ENCODE results near the gene SYT17.
"Not testable (repeated sequence)": the region's sequence is repeated elsewhere in the genome, so short reads cannot be mapped to it uniquely, and the experiment has no call there.

Gene SYT17

DNA sequence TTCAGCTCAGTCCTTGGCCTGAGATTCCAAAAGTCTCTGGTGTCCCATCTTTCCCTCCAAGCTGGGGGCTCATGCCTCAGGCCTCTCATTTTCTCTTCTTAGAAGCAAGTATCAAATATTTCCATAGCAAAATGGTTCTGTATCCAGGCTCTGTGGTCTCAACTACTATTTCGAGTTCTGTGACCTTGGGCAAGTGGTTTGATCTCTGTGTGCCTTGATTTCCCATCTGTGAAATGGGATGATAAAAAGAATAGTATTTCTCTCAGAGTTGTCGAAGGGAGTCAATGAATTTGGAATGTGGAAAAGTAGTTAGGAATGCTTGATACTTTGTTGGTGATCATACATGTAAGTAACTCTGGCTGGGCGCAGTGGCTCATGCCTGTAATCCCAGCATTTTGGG, 6.4 kb downstream of the SYT17 start:
- no peak for DNase-seq

DNA sequence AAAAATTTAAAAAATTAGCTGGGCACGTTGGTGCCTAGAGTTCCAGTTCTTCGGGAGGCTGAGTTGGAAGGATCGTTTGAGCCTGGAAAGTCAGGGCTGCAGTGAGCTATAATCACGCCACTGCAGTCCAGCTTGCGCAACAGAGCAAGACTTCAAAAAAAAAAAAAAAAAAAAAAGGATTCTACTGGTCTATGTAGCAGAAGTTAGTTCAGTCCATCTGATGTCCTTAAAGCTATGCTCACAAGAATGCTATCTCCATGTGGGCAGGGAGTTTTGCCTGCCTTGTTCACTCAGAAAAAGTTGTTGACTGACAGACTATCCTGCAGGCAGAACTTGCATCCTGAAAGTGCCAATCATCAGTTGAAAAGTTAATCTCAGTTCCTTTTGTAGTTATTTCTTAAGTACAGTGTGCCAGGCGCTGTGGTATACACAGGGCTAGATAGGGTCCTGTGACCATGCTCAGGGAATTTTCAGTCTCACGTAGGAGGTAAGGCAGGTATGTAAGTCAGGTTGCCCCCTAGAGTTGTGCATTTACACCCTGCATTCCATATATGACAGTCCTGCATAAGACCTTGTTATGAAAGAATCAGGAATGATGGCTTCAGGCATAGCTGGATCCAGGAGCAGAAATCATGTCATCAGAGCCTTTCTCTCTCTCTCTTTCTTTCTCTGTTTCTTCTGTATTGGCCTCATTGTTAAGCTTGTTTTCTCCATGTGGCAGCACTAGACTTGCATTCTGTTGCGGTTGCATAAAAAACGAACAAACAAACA, 7.6 kb downstream of the SYT17 start:
- no peak for DNase-seq

DNA sequence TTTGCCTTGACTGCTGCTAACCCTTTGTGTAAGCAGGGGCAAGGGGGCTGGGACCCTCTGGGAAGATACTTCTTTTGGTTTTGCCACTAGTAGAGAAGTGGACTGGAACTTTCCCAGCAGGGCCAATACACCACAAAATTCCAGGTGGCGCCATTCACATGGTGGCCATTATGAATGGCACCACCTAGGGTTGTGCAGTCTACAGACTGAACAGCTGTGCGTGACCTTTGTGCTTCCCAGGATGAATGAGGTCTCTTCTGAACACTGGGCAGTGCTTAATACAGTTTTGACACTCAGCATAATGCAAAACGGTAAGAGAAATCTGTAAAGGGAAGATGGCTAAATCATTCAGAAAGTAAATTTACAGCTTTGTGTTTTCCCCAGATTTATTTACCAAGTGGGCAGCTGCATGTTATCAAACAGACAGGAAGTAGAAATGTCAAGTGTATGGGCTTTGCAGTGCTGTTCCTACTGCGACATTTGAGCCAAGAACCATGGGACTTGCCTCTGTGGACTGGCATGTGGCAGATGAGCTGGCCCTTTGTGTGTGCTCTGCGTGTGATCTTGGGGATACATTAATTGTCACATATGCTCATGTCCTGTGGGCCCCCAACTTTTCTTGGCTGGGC, 9.2 kb downstream of the SYT17 start:
- DNase-seq, result no peak

DNA sequence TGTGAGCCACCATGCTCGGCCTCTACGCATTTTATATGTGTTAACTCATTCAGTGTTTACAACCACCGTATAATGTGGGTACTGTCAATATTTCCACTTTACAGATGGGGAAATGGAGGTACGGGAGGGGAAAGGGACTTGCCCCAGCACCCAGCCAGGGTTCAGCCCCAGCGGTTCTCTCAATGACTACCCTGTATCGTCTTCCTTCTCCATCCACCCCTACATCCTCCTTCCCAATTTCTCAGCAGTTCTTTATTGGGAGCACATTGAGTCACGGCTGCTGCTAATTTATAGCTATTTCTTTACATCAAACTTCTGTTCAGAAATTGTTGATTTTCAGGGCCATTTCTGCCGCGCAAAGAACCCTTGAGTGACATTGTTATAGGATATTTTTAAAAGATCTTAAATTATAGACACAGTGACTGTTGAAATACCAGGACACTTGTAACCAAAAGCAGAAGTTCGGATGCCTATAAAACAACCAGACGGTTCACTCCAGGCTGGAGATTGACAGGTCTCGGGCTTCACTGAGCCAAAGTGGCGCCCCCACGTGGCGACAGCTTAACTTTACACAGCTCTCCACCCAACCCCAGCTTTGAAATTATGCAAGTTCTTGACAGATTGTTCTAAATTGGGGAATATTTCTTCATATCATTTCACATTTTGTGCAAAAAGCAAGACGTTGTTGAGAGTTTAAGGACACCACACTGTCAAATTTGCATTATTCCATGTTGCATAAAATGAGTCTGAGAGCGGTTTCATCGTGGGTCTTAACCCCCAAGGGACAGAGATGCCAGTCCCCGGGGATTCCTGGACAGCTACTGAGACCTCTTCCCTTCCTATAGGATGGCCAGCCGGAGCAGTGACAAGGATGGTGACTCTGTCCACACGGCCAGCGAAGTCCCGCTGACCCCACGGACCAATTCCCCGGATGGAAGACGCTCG, 11.8 kb downstream of the SYT17 start:
- peak in 4 of 14 donors; percentile 10 to 32 (median 16) for DNase-seq

DNA sequence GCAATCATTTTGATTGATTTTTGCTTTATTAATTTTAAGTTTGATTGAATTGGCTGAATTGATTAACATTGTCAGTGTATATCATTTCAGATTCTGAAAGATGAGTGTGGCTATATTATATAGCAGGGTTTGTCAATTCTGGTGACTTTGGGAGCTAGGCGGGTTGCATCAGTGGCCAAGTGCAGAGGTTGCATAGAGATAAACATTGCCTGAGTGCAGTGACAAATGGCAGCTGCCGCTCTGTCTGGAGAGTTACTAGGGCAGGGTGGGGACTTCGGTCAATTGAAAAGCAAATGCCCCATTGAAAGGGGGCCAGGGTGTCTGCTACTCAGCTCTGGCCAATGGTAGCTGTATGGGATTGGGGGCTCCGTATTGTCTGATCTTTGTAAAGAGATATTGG, 12.7 kb downstream of the SYT17 start:
- DNase-seq, result no peak

DNA sequence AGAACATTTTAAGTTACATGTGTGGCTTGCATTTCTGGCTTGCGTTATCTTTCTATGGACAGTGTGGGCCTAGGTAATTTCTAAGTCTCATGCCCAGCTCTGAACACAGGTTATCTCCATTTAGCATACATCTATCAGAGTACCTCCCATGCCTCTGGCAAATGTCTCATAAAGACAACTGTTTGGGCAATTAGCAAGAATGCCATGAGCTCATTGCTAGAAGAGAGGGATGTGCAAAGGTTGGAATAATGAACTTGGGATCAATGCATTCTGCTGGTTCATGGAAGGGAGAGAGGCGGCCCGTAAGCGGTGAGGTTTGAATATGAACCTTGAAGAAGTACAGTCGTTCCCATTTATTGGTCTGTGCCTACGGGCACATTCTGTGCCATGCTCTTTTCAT, 14.4 kb downstream of the SYT17 start:
- DNase-seq, result no peak

DNA sequence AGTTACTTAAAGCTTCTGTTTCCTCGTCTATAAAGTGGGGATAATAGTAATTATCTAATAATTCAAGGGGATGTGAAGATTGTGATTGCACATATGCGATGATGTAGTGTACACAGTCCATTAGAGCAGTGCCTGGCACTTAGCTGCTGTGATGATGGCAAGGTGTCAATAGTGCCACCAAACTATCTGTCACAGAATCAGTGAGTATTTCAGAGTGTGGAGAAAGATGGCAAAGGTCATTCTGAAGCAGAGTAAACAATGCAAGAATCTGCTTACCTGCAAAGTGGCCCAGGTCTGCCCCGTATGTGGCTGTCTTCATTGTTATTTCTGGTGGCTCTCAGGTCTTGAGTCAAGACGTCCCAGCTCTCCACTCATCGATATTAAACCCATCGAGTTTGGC, 15.1 kb downstream of the SYT17 start:
- no peak for DNase-seq

DNA sequence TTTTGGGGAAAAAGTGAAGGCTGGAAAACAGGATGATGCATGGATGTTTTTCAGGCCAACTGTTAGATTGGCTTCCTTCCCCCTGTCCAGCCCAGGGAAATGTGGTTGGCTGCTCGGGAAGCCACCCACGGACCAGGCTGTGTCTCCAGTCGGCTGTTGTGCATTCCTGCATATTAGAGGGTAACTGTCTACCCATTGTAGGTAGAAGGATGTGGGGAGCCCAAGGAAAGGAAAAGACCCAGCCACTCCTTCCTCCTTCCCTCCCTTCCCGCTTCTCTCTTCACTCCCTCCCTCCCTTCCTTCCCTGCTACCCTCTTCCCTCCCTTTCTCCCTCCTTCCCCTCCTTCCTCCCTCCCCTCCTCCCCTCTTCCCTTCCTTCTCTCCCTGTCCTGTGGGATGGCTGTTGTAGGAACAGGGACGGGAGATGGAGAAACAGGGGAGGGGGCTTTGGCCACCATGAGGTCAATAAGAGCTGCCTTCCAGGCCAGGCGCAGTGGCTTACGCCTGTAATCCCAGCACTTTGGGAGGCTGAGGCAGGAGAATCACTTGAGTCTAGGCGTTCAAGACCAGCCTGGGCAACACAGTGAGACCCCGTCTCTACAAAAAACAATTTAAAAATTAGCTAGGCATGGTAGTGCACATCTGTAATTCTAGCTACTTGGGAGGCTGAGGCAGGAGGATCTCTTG, 16.9 kb downstream of the SYT17 start:
- DNase-seq, result no peak

DNA sequence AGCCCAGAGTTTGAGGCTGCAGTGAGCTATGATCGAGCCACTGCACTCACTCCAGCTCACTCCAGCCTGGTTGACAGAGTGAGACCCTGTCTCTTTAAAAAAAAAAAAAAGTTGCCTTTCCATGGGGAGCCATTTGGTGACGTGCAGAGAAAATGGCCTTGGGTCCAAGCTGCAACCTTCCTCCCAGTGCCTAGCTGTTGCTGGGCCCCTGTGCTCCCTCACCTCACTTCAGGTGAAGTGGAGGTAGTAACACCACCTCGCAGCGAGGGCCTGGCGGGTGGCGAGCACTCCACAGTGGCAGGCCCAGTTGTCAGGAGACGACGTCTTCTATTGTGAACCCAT, 17.4 kb downstream of the SYT17 start:
- no peak for DNase-seq

DNA sequence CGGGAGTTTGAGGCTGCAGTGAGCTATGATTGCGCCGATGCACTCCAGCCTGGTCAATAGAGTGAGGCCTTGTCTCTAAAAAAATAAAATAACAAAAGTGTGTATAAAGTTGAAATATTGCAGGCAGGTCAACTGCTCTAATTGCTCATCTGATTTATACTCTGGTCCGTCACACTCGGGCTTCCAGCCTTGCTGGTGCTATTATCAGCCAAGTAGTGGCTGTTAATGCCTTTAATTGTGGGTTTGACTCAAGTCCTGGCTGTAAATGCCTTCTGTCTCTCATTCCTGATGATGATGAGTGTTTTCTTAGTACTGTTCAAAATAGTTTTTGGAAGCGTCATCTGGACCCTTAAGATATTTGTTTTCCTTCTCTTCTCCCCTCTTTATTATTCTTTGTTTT, 18.4 kb downstream of the SYT17 start:
- DNase-seq, result no peak

DNA sequence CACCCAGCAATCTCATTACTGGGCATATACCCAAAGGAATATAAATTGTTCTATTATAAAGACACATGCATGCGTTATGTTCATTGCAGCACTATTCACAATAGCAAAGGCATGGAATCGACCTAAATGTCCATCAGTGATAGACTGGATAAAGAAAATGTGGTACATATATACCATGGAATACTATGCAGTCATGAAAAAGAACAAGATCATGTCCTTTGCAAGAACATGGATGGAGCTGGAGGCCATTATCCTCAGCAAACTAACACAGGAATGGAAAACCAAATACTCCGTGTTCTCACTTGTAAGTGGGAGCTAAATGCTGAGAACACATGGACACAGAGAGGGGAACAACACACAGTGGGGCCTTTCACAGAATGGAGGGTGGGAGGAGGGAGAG, 19.9 kb downstream of the SYT17 start:
- DNase-seq, result not testable (repeated sequence)

DNA sequence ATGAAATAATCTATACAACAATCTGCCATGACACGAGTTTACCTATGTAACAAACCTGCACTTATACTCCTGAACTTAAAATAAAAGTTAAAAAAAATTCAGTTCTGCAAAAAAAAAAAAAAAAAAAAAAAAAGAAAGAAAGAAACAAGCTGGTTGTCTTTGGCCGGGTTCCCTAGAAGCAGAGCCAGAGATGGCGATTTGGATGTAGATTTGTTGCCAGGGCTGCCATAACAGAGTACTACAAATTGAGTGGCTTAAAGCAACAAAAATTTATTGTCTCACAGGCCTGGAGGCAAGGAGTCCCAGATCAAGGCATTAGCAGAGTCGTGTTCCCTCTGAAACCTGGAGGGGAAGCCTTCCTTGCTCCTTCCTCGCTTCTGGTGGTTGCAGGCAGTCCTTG, 20.4 kb downstream of the SYT17 start:
- peak in 1 of 14 donors; percentile 3 for DNase-seq

DNA sequence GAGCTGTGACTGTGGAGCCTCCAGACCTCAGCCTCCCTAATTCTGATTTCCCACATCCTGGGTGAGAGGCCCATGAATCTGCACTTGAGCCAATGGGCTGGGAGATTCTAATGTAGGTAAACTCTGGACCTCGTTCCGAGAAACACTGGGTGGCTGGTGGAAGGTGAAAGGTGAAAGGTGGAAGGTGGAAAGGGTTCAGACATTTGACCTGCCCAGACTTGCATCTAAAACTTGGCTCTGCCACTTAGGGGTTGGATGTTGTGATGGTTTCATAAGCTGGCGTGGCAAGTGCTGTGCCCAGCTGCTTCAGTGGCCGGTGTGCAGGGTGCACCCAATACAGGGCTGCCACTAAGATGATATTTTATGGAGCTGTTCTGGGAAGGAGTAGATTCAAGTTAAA, 24.8 kb downstream of the SYT17 start:
- no peak for DNase-seq

DNA sequence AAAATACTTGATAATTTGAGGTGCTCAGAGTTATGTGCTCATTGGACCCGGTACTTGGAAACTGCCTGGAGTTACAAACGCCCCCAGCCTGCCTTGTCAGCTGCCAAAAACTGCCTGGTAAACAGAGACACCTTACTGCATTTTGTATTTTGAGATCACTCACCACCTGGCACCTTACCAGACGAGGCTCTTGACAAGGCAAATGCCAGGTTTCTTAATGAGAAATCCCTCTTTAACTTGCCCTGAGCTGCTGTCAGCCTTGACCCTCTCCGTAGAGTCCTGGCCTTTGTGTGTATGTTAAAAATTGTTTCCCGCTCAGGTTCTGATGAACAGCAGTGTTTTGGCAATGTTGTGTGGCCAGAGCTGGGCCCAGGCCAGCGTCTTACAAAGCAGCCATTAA, 28.8 kb downstream of the SYT17 start:
- peak in 3 of 14 donors; percentile 7 to 57 (median 16) for DNase-seq

DNA sequence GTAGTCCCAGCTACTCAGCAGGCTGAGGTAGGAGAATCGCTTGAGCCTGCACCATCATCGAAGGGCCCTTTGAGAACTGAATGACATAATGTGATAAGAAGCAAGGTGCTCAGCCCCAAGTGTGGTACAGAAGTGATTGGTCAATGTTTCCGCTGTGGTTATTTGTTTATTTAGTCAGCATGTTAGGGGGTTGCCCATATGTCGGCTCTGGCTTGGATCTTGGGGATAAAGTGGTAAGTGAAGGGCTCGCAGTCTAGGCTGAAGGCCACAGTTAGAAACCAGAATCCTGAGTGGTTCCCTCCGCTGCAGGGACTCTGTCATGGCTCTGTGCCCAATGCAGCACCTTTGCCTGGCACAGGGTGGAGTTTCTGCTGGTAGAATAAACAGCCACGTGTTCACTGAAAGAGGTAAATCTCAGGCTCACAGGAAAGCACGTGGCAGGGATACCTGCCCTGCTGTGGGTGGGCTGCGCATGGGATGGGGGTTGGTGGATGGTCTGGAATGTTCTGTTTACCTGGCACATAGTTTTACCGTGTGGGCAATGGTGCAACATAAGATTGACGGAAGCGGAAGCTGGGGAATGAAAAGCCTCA, 35.4 kb downstream of the SYT17 start:
- no peak for DNase-seq

DNA sequence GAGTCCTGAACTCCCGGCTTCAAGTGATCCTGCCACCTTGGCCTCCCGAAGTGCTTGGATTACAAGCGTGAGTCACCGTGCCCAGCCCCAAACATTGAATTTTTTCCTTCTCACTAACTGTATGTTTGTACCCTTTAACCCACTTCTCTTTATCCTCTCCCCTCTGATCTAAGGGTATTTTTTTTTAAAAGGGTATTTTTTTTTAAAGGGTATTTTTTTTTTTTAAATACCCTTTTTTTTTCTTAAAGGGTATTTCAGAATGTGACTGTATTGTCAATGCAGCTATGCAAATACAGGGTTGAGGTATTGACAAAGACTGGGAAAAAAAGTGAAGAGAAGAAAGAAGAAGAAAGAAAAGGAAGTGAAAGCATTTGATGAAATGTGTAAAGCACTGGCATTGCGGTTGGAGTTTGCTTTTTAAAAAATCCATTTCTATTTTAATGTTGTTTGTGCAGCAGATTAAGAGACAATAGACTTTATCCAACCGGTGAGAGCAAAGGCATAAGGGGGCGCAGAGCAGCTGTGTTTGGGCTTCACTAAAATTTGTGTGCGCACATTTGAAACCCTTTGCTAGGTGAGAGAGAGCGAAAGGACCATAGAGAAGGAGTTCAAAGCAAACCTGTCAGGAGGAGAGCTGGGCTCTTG, 42.4 kb downstream of the SYT17 start:
- peak in 1 of 14 donors; percentile 1 for DNase-seq

DNA sequence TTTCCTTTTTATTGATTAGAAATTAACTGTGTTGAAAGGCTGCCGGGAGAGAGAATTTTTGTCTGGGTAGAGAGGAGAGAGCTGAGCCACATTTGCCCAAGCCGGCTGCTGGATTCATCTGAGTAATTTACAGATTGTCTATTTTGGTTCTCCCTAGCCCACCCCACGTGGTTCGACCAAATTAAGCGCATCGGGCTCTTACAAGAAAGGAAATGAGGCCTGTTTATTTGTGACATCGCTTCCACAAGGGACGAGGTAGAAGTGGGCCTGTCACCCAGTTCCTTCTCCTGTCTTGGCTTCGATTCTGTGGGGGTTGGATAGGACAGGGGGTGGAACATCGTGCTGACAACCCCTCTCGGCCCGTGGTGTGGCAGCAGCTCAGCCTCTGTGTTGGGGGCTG, 42.9 kb downstream of the SYT17 start:
- peak in 1 of 14 donors; percentile 4 for DNase-seq

DNA sequence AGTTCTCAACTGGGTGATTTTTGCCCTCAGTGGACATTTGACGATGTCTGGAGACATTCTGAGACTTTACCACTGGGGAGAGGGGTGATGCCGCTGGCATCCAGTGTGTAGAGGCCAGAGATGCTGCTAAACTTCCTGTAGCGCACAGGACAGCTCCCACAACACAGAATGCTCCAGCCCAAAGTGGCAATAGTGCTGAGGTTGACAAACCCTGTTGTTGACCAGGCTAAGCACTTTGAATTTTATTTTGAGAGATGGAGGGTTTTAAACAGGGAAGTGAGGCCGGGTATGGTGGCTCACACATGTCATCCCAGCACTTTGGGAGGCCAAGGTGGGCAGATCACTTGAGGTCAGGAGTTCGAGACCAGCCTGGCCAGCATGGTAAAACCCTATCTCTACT, 44.0 kb downstream of the SYT17 start:
- DNase-seq, result no peak

DNA sequence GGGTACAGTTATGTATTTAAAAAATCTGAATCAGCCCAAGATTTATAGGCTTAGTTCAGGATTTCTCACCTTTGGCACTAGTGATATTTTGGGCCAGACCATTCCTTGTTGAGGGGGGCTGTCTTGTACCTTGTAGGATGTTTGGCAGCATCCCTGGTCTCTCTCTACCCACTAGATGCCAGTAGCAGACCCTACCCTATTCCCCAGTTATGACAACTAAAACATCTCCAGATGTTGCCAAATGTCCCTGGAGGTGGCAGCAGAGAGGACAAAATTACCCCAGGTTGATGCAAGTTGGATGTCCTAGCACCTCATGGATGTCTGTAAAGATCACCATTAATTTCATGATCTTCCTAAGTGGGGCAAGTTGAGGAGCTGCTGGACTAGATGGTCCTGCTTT, 45.8 kb downstream of the SYT17 start:
- DNase-seq, result no peak

DNA sequence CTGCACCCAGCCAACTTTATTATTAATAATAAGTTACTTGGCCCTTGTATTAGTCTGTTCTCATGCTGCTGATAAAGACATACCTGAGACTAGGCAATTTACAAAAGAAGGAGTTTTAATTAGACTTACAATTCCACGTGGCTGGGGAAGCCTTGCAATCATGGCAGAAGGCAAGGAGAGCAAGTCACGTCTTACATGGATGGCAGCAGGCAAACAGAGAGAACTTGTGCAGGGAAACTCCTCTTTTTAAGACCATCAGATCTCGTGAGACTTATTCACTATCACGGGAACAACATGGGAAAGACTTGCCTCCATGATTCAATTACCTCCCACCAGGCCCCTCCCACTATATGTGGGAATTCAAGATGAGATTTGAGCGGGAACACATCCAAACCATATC, 47.7 kb downstream of the SYT17 start:
- no peak for DNase-seq

DNA sequence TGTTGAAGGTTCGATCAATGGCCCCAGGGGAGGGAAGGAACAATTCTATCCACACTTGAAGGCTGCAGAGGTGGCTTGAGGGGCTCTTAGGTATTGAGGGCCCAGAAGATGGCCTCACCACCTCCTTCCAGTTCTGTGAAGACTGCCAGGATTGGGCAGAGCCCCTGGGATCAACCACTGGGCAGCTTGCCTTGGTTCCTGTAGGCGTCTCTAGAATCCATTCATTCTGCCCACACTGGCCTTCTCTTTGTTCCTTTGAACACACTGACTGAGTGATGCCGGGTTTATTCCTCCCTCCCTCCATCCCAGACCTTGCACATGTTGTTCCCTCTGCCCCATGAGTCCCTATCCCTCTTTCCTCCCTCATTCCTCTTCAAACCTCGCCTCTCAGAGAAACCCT, 50.5 kb downstream of the SYT17 start:
- DNase-seq, result no peak

DNA sequence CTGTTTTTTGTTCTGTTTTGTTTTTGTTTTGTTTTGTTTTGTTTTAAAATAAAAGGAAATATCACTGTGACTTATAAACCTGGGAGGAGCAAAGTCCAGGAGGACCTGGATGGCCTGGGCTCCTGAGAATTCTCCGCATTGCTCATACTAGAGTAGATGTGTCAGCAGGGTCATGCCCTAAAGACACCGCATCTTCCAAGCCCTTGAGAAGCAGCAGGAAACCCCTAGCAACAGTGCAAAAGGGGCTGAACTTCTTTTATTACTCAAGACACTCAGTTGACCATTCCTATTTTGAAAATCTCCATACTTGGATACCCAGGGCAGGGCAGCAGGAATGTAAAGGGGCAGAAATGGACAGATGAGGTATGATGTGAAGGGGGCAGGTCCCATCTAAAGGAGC, 51.8 kb downstream of the SYT17 start:
- no peak for DNase-seq

Data from C1 segment of cervical spinal cord (tissue), 14 donors.